ENCODE data around the gene PLCB3.
A peak's percentile ranks its signal among the peaks of the same experiment; 100 is the strongest.

The PLCB3 gene

GRCh38 chr11:64220798-64221197, 30.5 kb upstream of the PLCB3 start:
- no peak for DNase-seq (ENCODE audit: low read depth, low spot score)

GRCh38 chr11:64222651-64223000, 28.7 kb upstream of the PLCB3 start:
- DNase-seq (ENCODE audit: low read depth, low spot score) = no peak

GRCh38 chr11:64223001-64223651, 28.2 kb upstream of the PLCB3 start:
- no peak for DNase-seq (ENCODE audit: low read depth, low spot score)

GRCh38 chr11:64224151-64224890, 27.0 kb upstream of the PLCB3 start:
- DNase-seq (ENCODE audit: low read depth, low spot score) = no peak

GRCh38 chr11:64224891-64225607, 26.3 kb upstream of the PLCB3 start:
- DNase-seq (ENCODE audit: low read depth, low spot score) = no peak

GRCh38 chr11:64225608-64226506, 25.5 kb upstream of the PLCB3 start, which contains the start of the genes NUDT22 and TRPT1:
Gene NUDT22, plus strand, starts transcription at chr11:64226274. Its CDS starts 379 bp downstream, at chr11:64226653.
Gene TRPT1, minus strand, starts transcription at chr11:64226186. Its CDS starts 326 bp downstream, at chr11:64225860.
- peak; percentile 88 for DNase-seq (ENCODE audit: low read depth, low spot score)

- no peak for DNase-seq (ENCODE audit: low read depth, low spot score)
Measured at GRCh38 chr11:64226507-64227051, 24.8 kb upstream of the PLCB3 start.

GRCh38 chr11:64227405-64227956, 23.8 kb upstream of the PLCB3 start:
- DNase-seq (ENCODE audit: low read depth, low spot score) = no peak

GRCh38 chr11:64229090-64229743, 22.1 kb upstream of the PLCB3 start:
- no peak for DNase-seq (ENCODE audit: low read depth, low spot score)

- DNase-seq (ENCODE audit: low read depth, low spot score) = no peak
Measured at GRCh38 chr11:64229744-64230170, 21.6 kb upstream of the PLCB3 start.

GRCh38 chr11:64230171-64230984, 21.0 kb upstream of the PLCB3 start, which contains the start of gene DNAJC4:
Gene DNAJC4, plus strand, starts transcription at chr11:64230548. Its CDS starts 307 bp downstream, at chr11:64230855.
- DNase-seq (ENCODE audit: low read depth, low spot score) = peak; percentile 69

GRCh38 chr11:64230985-64231365, 20.4 kb upstream of the PLCB3 start:
- no peak for DNase-seq (ENCODE audit: low read depth, low spot score)

GRCh38 chr11:64231546-64231945, 19.8 kb upstream of the PLCB3 start:
- DNase-seq (ENCODE audit: low read depth, low spot score) = no peak

GRCh38 chr11:64232182-64232966, 19.0 kb upstream of the PLCB3 start:
- DNase-seq (ENCODE audit: low read depth, low spot score) = no peak

GRCh38 chr11:64232967-64233315, 18.4 kb upstream of the PLCB3 start:
- DNase-seq (ENCODE audit: low read depth, low spot score) = no peak

- DNase-seq (ENCODE audit: low read depth, low spot score) = peak; percentile 34
Measured at GRCh38 chr11:64233913-64234586, 17.3 kb upstream of the PLCB3 start, which contains the start of gene VEGFB. Gene VEGFB, plus strand, starts transcription at chr11:64234584. Its CDS starts 250 bp downstream, at chr11:64234834.

- no peak for DNase-seq (ENCODE audit: low read depth, low spot score)
Measured at GRCh38 chr11:64234647-64235379, 16.5 kb upstream of the PLCB3 start.

Measured in activated naive CD8-positive, alpha-beta T cell treated with anti-CD3 and anti-CD28 coated beads, Interleukin-2, amount 50 U/mL, for 16 hours (primary cell).